Measurements from ENCODE around the gene SLC46A1.

The SLC46A1 gene

GRCh38 chr17:28348979-28349378, 57.0 kb downstream of the SLC46A1 start:
- DNase-seq = no peak

GRCh38 chr17:28347261-28347891, 58.6 kb downstream of the SLC46A1 start:
- no peak for DNase-seq

GRCh38 chr17:28346746-28347246, 59.2 kb downstream of the SLC46A1 start:
- DNase-seq = no peak

GRCh38 chr17:28346199-28346580, 59.8 kb downstream of the SLC46A1 start:
- no peak for DNase-seq

- no peak for DNase-seq
Measured at GRCh38 chr17:28345419-28346198, 60.4 kb downstream of the SLC46A1 start.
